ENCODE data around the gene WDR31.

- TF ChIP-seq ZNF423 (tag by site-specific recombination; IDR thresholded peaks at IDR 0.05) = no peak
- no peak for TF ChIP-seq REST (tag by site-specific recombination; IDR thresholded peaks at IDR 0.05)
- TF ChIP-seq CTCF (tag by site-specific recombination; IDR thresholded peaks at IDR 0.05) = no peak
- no peak for TF ChIP-seq PRDM1 (tag by site-specific recombination; IDR thresholded peaks at IDR 0.05)
- no peak for TF ChIP-seq ZBTB1 (tag by site-specific recombination; IDR thresholded peaks at IDR 0.05)
- no peak for TF ChIP-seq ZNF121 (tag by site-specific recombination; IDR thresholded peaks at IDR 0.05)
- TF ChIP-seq ZNF341 (tag by site-specific recombination; IDR thresholded peaks at IDR 0.05; ENCODE audit: low read depth) = no peak
- no peak for TF ChIP-seq ZNF404 (tag by site-specific recombination; IDR thresholded peaks at IDR 0.05)
- no peak for TF ChIP-seq ZNF184 (tag by site-specific recombination; IDR thresholded peaks at IDR 0.05)
- no peak for TF ChIP-seq ZFP41 (tag by site-specific recombination; IDR thresholded peaks at IDR 0.05; ENCODE audit: borderline replicate concordance)
- no peak for TF ChIP-seq ZNF274 (IDR thresholded peaks at IDR 0.05; ENCODE audit: low read length)
- no peak for TF ChIP-seq ZNF274 (tag by site-specific recombination; IDR thresholded peaks at IDR 0.05; ENCODE audit: borderline replicate concordance)
Measured at GRCh38 chr9:113364951-113365350, 24.9 kb upstream of the WDR31 start.

Data from HEK293 (cell line).